Superior temporal gyrus (tissue), 1 donor: ENCODE results near the gene PLEKHA4.

ENCODE experiments used
- DNase-seq: peaks from one replicate; pipeline ENCODE4 v3.0.0-alpha.2; 2016; ENCODE audit errors: extremely low spot score

Gene PLEKHA4

DNA sequence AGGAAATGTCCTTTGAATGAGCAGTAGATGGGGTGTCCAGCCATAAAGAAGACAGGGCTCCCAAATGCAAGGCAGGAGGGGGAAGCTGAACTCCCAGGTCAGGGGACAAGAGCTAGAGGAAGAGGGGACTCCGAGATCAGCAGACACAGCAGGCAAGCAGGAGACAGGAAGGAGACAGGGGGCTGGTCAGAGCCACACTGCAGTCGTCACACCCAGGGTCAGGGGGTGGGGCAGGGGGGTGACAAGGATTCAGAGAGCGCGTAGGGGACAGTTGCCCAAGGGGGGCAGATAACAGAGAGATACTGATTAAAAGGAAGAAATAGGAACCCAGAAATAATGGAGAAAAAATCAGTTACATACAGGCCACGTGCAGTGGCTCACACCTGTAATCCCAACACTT is 35.4 kb downstream of the PLEKHA4 start:
- no peak for DNase-seq

GRCh38 chr19:48830965-48831364 is 37.5 kb downstream of the PLEKHA4 start:
- DNase-seq = no peak

DNA sequence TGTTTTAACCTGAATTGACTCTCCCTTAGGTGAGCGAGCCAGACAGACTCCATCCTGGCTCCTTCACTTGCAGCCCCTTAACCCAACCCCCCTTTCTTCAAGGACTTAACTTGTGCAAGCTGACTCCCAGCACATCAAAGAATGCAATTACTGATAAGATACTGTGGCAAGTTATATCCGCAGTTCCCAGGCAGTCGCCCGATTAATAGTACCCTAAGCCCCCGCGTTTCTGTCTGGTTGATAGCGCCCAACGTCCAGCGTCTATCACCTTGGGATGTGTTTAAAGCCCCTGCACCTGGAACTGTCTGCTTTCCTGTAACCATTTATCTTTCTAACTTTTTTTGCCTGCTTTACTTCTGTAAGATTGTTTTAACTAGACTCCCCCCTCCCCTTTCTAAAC is 38.3 kb downstream of the PLEKHA4 start:
- no peak for DNase-seq

DNA sequence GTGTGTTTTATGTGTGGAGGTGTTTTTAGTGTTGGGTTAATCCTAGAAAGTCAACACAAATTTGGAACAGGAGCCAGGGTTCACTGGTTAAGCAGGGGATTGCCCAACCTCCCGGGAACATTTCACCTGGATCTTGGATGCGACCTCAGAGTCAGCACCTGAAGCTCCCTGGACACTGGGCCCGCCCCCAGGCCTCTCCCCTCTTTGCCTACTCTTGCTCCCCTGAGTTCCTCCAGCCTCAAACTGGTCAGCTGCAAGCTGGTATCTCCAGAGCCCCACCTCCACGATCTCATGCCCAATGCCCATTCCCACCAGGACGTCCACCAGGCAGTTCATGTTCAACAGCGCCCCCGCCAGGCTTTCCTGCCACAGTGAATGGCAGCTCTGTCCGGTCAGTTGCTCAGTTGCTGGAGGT is 41.8 kb downstream of the PLEKHA4 start:
- DNase-seq = no peak

DNA sequence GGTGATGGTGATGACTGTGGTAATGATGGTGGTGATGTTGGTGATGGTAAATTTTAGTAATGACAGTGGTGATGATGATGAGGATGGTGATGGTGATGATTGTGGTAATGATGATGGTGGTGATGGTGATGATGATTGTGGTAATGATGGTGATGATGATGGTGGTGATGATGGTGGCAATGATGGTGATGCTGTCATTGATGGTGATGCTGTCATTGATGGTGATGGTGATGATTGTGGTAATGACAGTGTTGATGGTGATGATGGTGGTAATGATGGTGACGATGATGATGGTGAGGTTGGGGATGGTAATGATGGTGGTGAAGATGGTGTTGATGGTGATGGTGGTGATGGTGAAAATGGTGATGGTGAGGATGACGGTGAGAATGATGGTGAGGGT is 45.9 kb downstream of the PLEKHA4 start:
- no peak for DNase-seq

DNA sequence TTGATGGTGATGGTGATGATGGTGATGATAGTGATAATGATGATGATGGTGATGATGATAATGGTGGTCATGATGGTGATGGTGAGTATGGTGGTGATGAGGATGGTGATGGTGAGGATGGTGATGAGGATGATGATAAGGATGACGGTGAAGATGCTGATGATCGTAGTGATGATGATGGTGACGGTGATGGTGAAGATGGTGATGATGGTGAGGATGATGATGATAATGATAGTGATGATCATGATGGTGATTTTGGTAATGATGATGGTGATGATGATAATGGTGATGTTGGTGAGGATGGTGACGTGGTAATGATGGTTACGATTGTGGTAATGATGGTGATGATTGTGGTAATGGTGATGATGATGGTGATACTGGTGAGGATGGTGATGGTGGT is 46.8 kb downstream of the PLEKHA4 start:
- DNase-seq = no peak

DNA sequence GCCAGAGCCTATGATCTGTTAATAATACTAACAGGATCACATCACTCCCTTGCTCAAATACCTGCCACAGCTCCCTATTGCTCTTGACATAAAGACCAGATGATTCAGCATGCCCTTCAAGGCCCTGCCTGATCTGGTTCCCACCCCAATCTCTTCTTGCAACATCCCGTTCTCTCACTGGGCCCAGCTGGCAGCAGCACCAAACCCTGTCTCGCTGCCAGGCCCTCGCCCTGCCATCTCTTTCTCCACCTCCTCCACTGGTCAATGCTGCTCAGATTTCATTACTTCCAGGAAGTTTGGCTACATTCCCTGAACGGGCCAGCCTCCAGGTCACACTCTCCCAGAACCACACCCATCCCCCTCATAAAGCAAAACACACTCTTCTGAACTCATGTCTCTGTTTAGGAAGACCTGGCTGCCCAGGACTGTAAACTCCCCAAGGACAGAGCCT is 49.0 kb downstream of the PLEKHA4 start:
- no peak for DNase-seq

- no peak for DNase-seq
Measured at GRCh38 chr19:48818234-48818820, 50.1 kb downstream of the PLEKHA4 start.

DNA sequence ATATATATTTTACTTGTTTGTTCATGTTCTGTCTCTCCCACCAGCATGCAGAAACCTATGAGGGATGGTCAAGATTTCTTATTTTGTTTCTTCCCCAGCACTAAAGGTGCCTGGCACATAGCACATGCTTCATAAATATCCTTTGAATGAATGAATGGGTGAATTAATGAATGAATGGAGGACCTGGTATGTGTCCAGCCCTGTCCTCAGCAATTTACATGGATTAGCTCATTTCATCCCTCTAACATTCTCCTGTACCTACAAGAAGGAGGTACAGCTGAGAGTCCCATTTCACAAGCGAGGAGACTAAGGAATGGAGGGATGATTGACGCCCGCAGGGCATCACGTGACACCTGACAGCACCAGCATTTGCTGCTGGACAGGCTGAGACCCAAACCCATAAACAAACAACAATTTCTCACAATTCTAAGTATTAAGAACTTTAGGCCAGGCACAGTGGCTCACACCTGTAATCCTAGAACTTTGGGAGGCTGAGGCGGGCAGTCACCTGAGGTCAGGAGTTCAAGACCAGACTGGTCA is 50.8 kb downstream of the PLEKHA4 start:
- DNase-seq = no peak

- no peak for DNase-seq
Measured at GRCh38 chr19:48815870-48816501, 52.4 kb downstream of the PLEKHA4 start.

DNA sequence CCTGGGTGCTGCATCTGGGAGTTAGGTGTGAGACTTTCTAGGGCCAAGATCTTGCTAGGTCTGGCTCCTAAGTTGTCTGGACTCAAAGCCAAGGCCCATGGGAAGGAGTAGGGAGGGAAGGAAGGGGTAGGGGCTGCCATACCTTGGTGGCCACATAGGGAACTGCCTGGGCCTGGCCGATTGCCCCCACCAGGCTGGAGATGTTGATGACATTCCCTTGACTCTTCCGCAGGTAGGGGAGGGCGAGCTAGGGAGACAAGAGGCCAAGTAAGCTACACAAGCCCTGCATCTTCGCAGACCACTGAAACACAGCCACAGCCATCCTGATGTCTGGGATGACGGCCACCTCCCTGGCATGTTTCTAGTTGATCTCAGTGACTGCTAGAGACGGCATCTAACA is 53.5 kb downstream of the PLEKHA4 start:
- DNase-seq = no peak

- DNase-seq = no peak
Measured at GRCh38 chr19:48813123-48813913, 55.1 kb downstream of the PLEKHA4 start.

DNA sequence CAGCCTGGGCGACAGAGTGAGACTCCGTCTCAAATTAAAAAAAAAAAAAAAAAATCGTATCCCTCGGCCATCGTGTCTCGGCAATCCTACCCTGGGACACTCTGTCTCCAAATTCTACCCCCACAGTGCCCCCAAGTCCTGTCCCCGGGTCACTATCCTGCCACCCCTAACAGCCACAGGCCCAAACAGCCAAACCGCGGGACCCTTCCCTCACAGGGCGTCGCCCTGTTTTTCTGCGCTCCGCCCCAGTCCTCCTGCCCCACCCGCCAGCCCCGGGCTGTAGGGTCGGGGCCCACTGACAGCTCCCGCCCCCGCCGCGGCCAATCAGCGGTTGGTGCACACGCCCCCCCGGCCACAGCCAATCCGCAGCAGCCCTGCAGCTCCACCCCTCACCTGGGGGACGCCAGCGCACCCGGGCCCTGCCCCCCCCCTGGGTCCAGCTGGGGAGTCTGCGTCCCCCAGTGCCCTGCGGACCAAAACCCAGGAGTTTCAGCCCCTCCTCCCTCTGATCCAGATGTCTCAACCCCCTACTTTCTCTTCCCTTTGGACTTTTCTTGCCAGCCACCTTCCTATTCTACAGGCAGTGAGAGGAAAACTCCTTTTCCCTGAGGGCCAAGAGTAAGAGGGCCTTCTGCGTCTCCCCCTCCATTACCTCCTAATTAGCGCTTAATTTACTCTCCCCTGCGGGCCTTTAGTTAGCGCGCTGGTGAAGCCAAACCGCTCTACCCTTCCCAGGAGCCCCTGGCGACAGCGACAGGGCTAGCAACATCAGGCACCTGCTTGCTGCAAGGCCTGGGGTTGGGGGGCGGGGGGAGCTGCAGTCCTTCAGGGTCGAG is 56.1 kb downstream of the PLEKHA4 start:
- DNase-seq = peak; percentile 58

- peak; percentile 32 for DNase-seq
Measured at GRCh38 chr19:48810151-48810550, 58.3 kb downstream of the PLEKHA4 start.

DNA sequence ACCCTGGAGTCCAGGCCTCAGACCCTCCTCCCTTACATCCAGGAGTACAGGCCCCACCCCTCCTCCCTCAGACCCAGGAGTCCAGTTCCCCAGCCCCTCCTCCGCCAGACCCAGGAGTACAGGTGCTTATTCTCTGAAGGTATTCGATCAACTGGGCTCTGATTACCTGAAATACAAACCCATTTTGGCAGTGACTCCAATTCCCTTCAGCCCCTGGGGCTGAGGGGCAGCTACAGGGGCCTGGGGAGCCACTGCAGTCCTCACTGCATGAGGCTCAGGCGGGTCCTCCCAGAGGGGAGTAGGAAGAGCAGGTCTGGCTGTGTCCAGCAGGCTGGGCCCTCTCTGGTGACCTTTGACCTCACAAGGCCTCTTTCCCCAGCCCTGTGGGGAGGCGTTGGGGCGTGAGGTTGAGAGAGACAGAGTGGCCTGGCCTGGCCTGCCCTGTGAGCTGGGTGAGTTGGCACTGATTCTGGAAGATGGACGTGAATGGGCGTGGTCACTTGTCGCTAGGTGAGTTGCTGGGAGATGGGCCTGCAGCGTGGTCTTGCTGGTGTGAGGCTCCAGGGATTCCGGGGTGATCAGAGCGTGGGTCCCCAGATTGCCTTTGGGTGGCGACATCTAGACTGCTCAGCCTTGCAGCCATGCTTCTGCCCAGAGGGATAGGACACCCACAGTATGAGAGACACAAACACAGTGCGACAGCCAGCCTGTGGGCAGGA is 60.7 kb downstream of the PLEKHA4 start:
- no peak for DNase-seq

GRCh38 chr19:48806818-48807589 is 61.4 kb downstream of the PLEKHA4 start:
- no peak for DNase-seq

- peak; percentile 82 for DNase-seq
Measured at GRCh38 chr19:48806518-48806817, 61.9 kb downstream of the PLEKHA4 start.

DNA sequence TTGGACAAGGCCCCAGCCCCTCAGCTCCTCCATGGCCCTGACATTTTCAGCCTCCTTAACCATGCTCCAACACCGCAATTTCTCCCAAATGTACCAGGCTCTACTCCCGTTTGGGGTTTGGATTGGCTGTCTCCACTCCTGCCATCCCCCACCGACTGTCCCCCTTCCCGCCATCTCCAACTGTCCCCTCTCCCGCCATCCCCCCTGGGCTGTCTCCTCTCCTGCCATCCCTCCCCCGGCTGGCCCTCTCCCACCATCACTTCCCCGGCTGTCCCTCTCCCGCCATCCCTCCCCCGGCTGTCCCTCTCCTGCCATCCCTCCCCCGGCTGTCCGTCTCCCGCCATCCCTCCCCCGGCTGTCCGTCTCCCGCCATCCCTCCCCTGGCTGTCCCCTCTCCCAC is 63.0 kb downstream of the PLEKHA4 start:
- DNase-seq = no peak

- DNase-seq = no peak
Measured at GRCh38 chr19:48804496-48804895, 63.9 kb downstream of the PLEKHA4 start.

DNA sequence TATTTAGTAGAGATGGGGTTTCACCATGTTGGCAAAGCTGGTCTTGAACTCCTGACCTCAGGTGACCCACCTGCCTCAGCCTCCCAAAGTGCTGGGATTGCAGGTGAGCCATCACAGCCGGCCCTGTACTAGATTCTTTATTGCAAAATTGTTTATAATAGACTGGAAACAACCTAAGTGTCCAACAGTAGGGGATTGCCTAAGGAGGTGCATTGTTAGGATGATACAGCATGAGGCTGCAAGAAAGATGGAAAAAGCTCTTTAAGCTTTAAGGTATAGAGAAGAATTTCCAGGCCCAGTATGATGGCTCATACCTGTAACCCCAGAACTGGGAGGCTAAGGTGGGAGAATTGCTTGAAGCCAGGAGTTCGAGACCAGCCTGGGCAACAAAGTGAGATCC is 65.8 kb downstream of the PLEKHA4 start:
- no peak for DNase-seq
